Esophagus muscularis mucosa (tissue), 4 donors: ENCODE results near the gene PCDHGB6.
"Not testable (repeated sequence)": the region's sequence is repeated elsewhere in the genome, so short reads cannot be mapped to it uniquely, and the experiment has no call there.

ENCODE experiments used
- EP300 ChIP-seq: sonication (generic); formaldehyde crosslinking; IDR thresholded peaks from one replicate; pipeline ENCODE4 v1.6.1; 2017; ENCODE audit warnings: antibody characterized with exemption
- POLR2A ChIP-seq: fragments of 450-650 bp; IDR thresholded peaks from one replicate; pipeline ENCODE4 v1.6.1; 2017; ENCODE audit warnings: antibody characterized with exemption, moderate library complexity, mild to moderate bottlenecking, low read depth
- POLR2AphosphoS5 ChIP-seq, 2 donors: sonication (generic); formaldehyde crosslinking; IDR thresholded peaks; one replicate each; pipeline ENCODE4 v1.6.1; 2017; ENCODE audit warnings: antibody characterized with exemption in 2 of 2
- TF ChIP-seq, protein P1 (sequence below), 3 experiments: fragments of 200-600 bp in 2 of 3; fragments of 450-650 bp in 1 of 3; sonication (generic) in 2 of 3; IDR thresholded peaks; one replicate each; pipeline ENCODE4 v1.5.1; 2017 to 2019; ENCODE audit warnings: antibody characterized with exemption in 3 of 3, mild to moderate bottlenecking in 2 of 3, moderate library complexity in 1 of 3

DNA sequence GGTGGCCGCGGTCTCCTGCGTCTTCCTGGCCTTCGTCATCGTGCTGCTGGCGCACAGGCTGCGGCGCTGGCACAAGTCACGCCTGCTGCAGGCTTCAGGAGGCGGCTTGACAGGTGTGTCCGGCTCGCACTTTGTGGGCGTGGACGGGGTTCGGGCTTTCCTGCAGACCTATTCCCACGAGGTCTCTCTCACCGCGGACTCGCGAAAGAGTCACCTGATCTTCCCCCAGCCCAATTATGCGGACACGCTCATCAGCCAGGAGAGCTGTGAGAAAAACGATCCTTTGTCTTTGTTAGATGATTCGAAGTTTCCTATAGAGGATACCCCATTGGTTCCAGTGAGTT is 7.4 kb downstream of the PCDHGB6 start:
- TF ChIP-seq, protein P1, sequence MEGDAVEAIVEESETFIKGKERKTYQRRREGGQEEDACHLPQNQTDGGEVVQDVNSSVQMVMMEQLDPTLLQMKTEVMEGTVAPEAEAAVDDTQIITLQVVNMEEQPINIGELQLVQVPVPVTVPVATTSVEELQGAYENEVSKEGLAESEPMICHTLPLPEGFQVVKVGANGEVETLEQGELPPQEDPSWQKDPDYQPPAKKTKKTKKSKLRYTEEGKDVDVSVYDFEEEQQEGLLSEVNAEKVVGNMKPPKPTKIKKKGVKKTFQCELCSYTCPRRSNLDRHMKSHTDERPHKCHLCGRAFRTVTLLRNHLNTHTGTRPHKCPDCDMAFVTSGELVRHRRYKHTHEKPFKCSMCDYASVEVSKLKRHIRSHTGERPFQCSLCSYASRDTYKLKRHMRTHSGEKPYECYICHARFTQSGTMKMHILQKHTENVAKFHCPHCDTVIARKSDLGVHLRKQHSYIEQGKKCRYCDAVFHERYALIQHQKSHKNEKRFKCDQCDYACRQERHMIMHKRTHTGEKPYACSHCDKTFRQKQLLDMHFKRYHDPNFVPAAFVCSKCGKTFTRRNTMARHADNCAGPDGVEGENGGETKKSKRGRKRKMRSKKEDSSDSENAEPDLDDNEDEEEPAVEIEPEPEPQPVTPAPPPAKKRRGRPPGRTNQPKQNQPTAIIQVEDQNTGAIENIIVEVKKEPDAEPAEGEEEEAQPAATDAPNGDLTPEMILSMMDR (IDR thresholded peaks at IDR 0.05): not testable (repeated sequence)
- not testable (repeated sequence) for TF ChIP-seq EP300; POLR2A; POLR2AphosphoS5 (IDR thresholded peaks at IDR 0.05)
